K562 (cell line): ENCODE measurements around the gene CYP11A1. TPM values are rescaled to one million over a fixed set of nuclear protein-coding genes. Genes with fewer than 3 reads are reported as not detected.

Source experiments
- CBFA2T3 ChIP-seq: fragments of 450-650 bp; IDR thresholded peaks from 2 replicates; pipeline ENCODE4 v1.6.1; 2017
- NR2C1 ChIP-seq, 2 experiments: fragments of 450-650 bp; IDR thresholded peaks; 2 replicates each; pipeline ENCODE4 v1.6.1; 2017; ENCODE audit warnings: mild to moderate bottlenecking in 2 of 2, antibody characterized with exemption in 1 of 2, inconsistent platforms in 1 of 2, missing compliant biosample characterization in 1 of 2, missing genetic modification characterization in 1 of 2
- PURB ChIP-seq: sonication (generic); formaldehyde crosslinking; IDR thresholded peaks from 2 replicates; pipeline ENCODE4 v1.9.0; 2021; ENCODE audit warnings: low read depth, mild to moderate bottlenecking, missing genetic modification reagents
- ZNF24 ChIP-seq: fragments of 450-650 bp; IDR thresholded peaks from 2 replicates; pipeline ENCODE4 v1.6.1; 2016
- ZNF3 ChIP-seq: fragments of 250-450 bp; sonication (Bioruptor Pico); IDR thresholded peaks from 2 replicates; pipeline ENCODE4 v1.5.0; 2021; ENCODE audit warnings: mild to moderate bottlenecking, moderate library complexity
- ZNF561 ChIP-seq: fragments of 450-650 bp; formaldehyde crosslinking; conservative IDR thresholded peaks from 2 replicates; pipeline ENCODE4 v1.4.0; 2020; ENCODE audit warnings: mild to moderate bottlenecking, moderate library complexity
- polyA plus RNA-seq, 8 experiments: library from polyadenylated mRNA; depleted of rRNA in 4 of 8; stranded (reverse) in 5 of 8; unstranded in 3 of 8; fragments of >200 nt; fragmentation: Nextera tagmentation in 2 of 8; fragmentation: Illumina TruSeq in 1 of 8; extraction: Ambion mirVana in 2 of 8; extraction: Trizol in 1 of 8; gene quantifications; 2 replicates each; pipeline versions ENCODE4 v1.2.1 to v1.2.3, GENCODE V29; 2011 to 2014; ENCODE audit warnings: inconsistent platforms in 1 of 8, missing spikeins in 1 of 8
- total RNA-seq, 7 experiments: library from RNA; depleted of rRNA in 6 of 7; stranded (reverse); fragments of >200 nt in 6 of 7; fragmentation: Illumina TruSeq in 2 of 7; extraction: Trizol in 2 of 7; gene quantifications; 2 replicates each; pipeline versions ENCODE4 v1.2.1 to v1.2.3, GENCODE V29; 2011 to 2021; ENCODE audit warnings: low replicate concordance in 1 of 7
- TF ChIP-seq, protein P1 (sequence below): fragments of 450-650 bp; IDR thresholded peaks from 2 replicates; pipeline ENCODE4 v1.6.1; 2017; ENCODE audit warnings: antibody characterized with exemption, mild to moderate bottlenecking
- TF ChIP-seq, protein P2 (sequence below): sonication (generic); formaldehyde crosslinking; IDR thresholded peaks from 2 replicates; pipeline ENCODE4 v1.8.0; 2022; ENCODE audit warnings: missing genetic modification reagents, mild to moderate bottlenecking, moderate library complexity, borderline replicate concordance

The CYP11A1 gene
- total and polyA plus RNA-seq, 9 of the 15 experiments (the other 6 are each of a cell fraction or from before 2014, with no cell fraction given): 0.06 to 0.24 (median 0.10) TPM; not detected in 4

DNA sequence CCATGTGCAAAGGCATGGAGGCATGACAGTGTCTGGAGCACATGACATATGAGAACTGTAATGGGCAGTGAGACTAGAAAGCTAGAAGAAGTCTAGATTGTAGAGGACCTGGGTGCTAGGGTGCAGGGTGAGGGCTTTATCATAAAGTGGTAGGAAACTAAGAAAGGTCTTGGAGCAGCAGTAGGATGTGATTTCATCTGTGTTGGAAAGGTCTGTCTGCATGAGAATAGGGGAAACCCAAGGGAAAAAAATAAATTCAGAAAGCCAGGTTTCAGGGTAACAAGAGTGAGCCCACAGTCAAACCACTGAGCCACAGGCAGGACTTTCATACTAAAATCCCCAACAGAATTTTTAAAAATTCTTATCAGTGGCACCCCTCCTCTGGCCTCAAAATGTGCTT is 76.8 kb downstream of the CYP11A1 start (continued):
- TF ChIP-seq, protein P1, sequence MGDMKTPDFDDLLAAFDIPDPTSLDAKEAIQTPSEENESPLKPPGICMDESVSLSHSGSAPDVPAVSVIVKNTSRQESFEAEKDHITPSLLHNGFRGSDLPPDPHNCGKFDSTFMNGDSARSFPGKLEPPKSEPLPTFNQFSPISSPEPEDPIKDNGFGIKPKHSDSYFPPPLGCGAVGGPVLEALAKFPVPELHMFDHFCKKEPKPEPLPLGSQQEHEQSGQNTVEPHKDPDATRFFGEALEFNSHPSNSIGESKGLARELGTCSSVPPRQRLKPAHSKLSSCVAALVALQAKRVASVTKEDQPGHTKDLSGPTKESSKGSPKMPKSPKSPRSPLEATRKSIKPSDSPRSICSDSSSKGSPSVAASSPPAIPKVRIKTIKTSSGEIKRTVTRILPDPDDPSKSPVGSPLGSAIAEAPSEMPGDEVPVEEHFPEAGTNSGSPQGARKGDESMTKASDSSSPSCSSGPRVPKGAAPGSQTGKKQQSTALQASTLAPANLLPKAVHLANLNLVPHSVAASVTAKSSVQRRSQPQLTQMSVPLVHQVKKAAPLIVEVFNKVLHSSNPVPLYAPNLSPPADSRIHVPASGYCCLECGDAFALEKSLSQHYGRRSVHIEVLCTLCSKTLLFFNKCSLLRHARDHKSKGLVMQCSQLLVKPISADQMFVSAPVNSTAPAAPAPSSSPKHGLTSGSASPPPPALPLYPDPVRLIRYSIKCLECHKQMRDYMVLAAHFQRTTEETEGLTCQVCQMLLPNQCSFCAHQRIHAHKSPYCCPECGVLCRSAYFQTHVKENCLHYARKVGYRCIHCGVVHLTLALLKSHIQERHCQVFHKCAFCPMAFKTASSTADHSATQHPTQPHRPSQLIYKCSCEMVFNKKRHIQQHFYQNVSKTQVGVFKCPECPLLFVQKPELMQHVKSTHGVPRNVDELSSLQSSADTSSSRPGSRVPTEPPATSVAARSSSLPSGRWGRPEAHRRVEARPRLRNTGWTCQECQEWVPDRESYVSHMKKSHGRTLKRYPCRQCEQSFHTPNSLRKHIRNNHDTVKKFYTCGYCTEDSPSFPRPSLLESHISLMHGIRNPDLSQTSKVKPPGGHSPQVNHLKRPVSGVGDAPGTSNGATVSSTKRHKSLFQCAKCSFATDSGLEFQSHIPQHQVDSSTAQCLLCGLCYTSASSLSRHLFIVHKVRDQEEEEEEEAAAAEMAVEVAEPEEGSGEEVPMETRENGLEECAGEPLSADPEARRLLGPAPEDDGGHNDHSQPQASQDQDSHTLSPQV: no peak
- TF ChIP-seq ZNF24: no peak
- TF ChIP-seq, protein P2, sequence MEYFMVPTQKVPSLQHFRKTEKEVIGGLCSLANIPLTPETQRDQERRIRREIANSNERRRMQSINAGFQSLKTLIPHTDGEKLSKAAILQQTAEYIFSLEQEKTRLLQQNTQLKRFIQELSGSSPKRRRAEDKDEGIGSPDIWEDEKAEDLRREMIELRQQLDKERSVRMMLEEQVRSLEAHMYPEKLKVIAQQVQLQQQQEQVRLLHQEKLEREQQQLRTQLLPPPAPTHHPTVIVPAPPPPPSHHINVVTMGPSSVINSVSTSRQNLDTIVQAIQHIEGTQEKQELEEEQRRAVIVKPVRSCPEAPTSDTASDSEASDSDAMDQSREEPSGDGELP: no peak
- no peak for TF ChIP-seq NR2C1 (IDR thresholded peaks at IDR 0.05)
- TF ChIP-seq NR2C1 (tag; IDR thresholded peaks at IDR 0.05): no peak
- no peak for TF ChIP-seq ZNF561 (CRISPR knock-in tag)
- no peak for TF ChIP-seq ZNF3
- TF ChIP-seq PURB (CRISPR knock-in tag): no peak
- no peak for TF ChIP-seq CBFA2T3
